MM.1S (cell line): ENCODE measurements around the gene RAB12.
"Not testable (repeated sequence)": the region's sequence is repeated elsewhere in the genome, so short reads cannot be mapped to it uniquely, and the experiment has no call there.

Experiments
- DNase-seq: peaks from one replicate; pipeline ENCODE4 v3.0.0-alpha.2; 2015
- H2AFZ ChIP-seq: fragments of 300-600 bp; sonication (generic); 2 replicates; pipeline ENCODE4 v1.6.0; 2016; ENCODE audit warnings: antibody characterized with exemption, low read length
- H3F3A ChIP-seq: fragments of 300-600 bp; sonication (generic); 2 replicates; pipeline ENCODE4 v1.6.1; 2016; ENCODE audit warnings: mild to moderate bottlenecking, antibody characterized with exemption, low read length, moderate library complexity, mixed read lengths; ENCODE audit not compliant: insufficient read depth
- H3K27ac ChIP-seq: fragments of 300-600 bp; sonication (generic); 2 replicates; pipeline ENCODE4 v1.5.1; 2016; ENCODE audit warnings: mild to moderate bottlenecking, low read length
- H3K27me3 ChIP-seq: fragments of 300-600 bp; sonication (generic); replicated peaks from 2 replicates; pipeline ENCODE4 v1.6.0; 2016; ENCODE audit warnings: low read length; ENCODE audit not compliant: insufficient read depth
- H3K36me3 ChIP-seq: fragments of 300-600 bp; sonication (generic); replicated peaks from 2 replicates; pipeline ENCODE4 v1.6.1; 2016; ENCODE audit warnings: mild to moderate bottlenecking, low read length, mixed read lengths; ENCODE audit not compliant: insufficient read depth
- H3K4me1 ChIP-seq: fragments of 300-600 bp; sonication (generic); 2 replicates; pipeline ENCODE4 v1.6.1; 2016; ENCODE audit warnings: low read length, mixed read lengths
- H3K4me2 ChIP-seq: fragments of 300-600 bp; sonication (generic); 2 replicates; pipeline ENCODE4 v1.6.0; 2016; ENCODE audit warnings: low read depth, low read length
- H3K4me3 ChIP-seq: fragments of 300-600 bp; sonication (generic); 2 replicates; pipeline ENCODE4 v1.5.1; 2016; ENCODE audit warnings: low read length, mixed read lengths
- H3K79me2 ChIP-seq: fragments of 300-600 bp; sonication (generic); 2 replicates; pipeline ENCODE4 v1.6.1; 2016; ENCODE audit warnings: mixed run types, low read length, mixed read lengths
- H3K9ac ChIP-seq: fragments of 300-600 bp; sonication (generic); 2 replicates; pipeline ENCODE4 v1.6.1; 2016; ENCODE audit warnings: low read length, mixed read lengths
- H3K9me2 ChIP-seq: fragments of 300-600 bp; sonication (generic); replicated peaks from 2 replicates; pipeline ENCODE4 v1.6.1; 2016; ENCODE audit warnings: mild to moderate bottlenecking, low read length, mixed read lengths; ENCODE audit not compliant: insufficient read depth
- H3K9me3 ChIP-seq: fragments of 300-600 bp; sonication (generic); replicated peaks from 2 replicates; pipeline ENCODE4 v1.6.1; 2016; ENCODE audit warnings: mild to moderate bottlenecking, low read length, mixed read lengths; ENCODE audit not compliant: insufficient read depth
- H4K20me1 ChIP-seq: fragments of 300-600 bp; sonication (generic); 2 replicates; pipeline ENCODE4 v1.6.1; 2016; ENCODE audit warnings: mild to moderate bottlenecking, low read length, moderate library complexity, mixed read lengths; ENCODE audit not compliant: insufficient read depth
- EZH2 ChIP-seq: fragments of 300-600 bp; sonication (generic); optimal IDR thresholded peaks from 2 replicates; pipeline ENCODE3; 2017; ENCODE audit warnings: low read depth, mild to moderate bottlenecking, antibody characterized with exemption, low read length, mixed read lengths
- EZH2phosphoT487 ChIP-seq: fragments of 300-600 bp; sonication (generic); IDR thresholded peaks from 2 replicates; pipeline ENCODE4 v1.6.1; 2018; ENCODE audit warnings: antibody characterized with exemption, low read length
- TF ChIP-seq, protein P1 (sequence below): fragments of 300-600 bp; sonication (generic); IDR thresholded peaks from 2 replicates; pipeline ENCODE4 v1.5.1; 2016; ENCODE audit warnings: antibody characterized with exemption, low read length, mixed read lengths

The RAB12 gene

DNA sequence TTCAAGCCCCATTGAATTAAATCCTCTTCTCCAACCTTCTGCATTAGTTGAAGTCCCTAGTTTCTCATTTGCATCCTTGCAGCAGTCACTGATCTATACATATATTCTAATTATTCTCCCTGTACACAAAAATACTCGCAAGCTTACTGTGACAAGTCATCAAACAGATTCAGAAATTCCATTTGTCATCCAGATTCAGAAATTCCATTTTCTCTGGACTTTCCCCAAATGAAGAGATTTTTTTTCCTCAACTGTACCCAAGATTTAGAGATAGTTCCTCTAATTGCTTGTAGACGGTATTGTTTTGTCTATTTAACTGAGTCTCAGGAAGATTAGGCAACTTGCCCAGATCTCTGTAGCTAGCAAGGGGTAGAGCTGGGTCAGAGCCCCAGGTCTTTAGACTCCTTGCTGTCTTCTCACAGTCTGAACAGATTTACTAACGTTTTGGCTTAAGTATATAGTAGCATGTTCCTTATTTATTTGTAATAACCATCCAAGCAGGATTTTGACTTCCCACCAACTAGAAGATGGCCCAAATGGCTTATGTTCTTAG is 34.2 kb downstream of the RAB12 start:
- Histone ChIP-seq H3K27ac (no peak overlapping the region), H3K9me3 (no peaks in the 10 kb centered on the region), H4K20me1 (no peaks in the 10 kb centered on the region), H3K9me2 (no peaks in the 10 kb centered on the region), H3F3A (no peaks in the 10 kb centered on the region), H3K9ac (no peak overlapping the region), H3K27me3 (no peaks in the 10 kb centered on the region), H3K4me3 (no peak overlapping the region), H3K4me1 (no peaks in the 10 kb centered on the region), H2AFZ (no peak overlapping the region), H3K4me2 (no peak overlapping the region), H3K79me2 (no peaks in the 10 kb centered on the region), H3K36me3 (no peaks in the 10 kb centered on the region; the same call in 1 of the 2 replicates)
- TF ChIP-seq EZH2 (no peak), EZH2phosphoT487 (no peak)
- TF ChIP-seq, protein P1, sequence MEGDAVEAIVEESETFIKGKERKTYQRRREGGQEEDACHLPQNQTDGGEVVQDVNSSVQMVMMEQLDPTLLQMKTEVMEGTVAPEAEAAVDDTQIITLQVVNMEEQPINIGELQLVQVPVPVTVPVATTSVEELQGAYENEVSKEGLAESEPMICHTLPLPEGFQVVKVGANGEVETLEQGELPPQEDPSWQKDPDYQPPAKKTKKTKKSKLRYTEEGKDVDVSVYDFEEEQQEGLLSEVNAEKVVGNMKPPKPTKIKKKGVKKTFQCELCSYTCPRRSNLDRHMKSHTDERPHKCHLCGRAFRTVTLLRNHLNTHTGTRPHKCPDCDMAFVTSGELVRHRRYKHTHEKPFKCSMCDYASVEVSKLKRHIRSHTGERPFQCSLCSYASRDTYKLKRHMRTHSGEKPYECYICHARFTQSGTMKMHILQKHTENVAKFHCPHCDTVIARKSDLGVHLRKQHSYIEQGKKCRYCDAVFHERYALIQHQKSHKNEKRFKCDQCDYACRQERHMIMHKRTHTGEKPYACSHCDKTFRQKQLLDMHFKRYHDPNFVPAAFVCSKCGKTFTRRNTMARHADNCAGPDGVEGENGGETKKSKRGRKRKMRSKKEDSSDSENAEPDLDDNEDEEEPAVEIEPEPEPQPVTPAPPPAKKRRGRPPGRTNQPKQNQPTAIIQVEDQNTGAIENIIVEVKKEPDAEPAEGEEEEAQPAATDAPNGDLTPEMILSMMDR = no peak
- DNase-seq = no peak

DNA sequence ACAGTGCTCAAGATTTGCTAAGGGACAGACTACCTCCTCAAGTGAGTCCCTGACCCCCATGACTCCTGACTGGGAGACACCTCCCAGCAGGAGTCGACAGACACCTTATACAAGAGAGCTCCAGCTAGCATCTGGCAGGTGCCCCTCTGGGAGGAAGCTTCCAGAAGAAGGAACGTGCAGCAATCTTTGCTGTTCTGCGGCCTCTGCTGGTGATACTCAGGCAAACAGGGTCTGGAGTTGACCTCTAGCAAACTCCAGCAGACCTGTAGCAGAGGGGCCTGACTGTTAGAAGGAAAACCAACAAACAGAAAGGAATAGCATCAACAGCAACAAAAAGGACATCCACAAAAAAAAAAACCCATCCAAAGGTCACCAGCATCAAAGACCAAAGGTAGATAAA is 38.1 kb downstream of the RAB12 start:
- H3K9ac ChIP-seq, H3K36me3 ChIP-seq, H4K20me1 ChIP-seq, H3F3A ChIP-seq, H3K4me1 ChIP-seq, H3K4me3 ChIP-seq, H3K27me3 ChIP-seq, H2AFZ ChIP-seq, DNase-seq, H3K79me2 ChIP-seq, H3K9me2 ChIP-seq, H3K27ac ChIP-seq, H3K4me2 ChIP-seq, H3K9me3 ChIP-seq: not testable (repeated sequence)

DNA sequence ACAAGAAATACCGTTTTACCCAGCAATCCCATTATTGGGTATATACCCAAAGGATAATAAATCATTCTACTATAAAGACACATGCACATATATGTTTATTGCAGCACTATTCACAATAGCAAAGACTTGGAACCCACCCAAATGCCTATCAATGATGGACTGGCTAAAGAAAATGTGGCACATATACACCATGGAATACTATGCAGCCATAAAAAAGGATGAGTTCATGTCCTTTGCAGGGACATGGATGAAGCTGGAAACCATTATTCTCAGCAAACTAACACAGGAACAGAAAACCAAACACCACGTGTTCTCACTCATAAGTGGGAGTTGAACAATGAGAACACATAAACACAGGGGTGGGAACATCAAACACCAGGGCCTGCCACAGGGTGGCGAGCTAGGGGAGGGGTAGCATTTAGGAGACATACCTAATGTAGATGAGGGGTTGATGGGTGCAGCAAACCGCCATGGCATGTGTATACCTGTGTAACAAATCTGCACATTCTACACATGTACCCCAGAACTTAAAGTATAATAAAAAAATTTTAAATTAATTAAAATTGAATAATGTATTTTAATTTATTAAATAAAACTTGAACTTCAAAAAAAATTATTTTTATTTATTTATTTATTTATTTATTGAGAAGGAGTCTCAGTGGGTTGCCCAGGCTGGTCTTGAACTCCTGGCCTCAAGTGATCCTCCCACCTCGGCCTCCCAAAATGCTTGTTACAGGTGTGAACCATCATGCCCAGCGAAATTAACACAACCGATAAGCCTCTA is 42.4 kb downstream of the RAB12 start:
- not testable (repeated sequence) for H3K27me3 ChIP-seq, H3K4me2 ChIP-seq, H3K4me1 ChIP-seq, H3K9me3 ChIP-seq, H3K4me3 ChIP-seq, DNase-seq, H3K9me2 ChIP-seq, H2AFZ ChIP-seq, H4K20me1 ChIP-seq, H3K79me2 ChIP-seq, H3K36me3 ChIP-seq, H3K27ac ChIP-seq, H3K9ac ChIP-seq, H3F3A ChIP-seq

DNA sequence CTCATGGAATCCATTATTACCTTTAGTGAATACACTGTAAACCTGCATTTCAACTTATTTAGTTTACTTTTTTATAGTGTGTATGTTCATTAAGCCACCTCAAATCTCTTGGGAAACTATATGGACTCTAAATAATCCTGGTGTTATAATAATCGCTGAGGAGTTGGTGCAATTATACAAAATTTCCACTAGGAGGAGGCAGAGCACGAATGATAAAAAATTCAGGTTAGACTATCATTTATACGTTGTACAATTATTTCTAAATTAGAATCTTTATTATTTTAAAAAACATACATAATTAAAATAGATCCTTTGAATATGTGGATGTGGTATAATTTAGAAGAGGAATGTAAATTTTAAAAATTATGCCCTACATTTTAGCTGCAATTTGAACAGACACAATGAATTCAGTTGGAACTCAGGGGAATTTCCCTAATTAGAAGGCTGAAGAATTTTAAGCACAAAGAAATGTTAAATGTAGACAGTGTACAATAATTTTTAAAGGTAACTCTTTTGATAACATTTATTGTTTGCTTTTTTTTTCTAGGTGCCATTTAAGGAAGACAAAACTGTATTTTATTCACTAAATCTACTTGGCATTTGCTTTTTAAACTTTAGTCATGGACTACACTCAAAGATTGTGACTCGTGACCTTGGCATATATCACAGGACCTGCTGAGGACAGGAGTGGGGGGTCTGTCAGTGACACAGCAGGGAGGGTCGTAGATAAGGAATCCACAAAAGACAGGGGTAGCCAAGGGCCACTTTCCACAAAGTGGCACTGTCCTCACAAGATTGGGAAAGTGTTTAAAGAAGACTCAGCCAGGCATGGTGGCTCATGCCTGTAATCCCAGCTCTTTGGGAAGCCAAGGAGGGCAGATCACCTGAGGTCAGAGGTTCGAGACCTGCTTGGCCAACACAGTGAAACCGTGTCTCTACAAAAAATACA is 45.5 kb downstream of the RAB12 start:
- Histone ChIP-seq H2AFZ (no peak overlapping the region), H3K9me2 (no peaks in the 10 kb centered on the region), H3K79me2 (no peaks in the 10 kb centered on the region), H3K9me3 (no peaks in the 10 kb centered on the region), H3K36me3 (no peaks in the 10 kb centered on the region), H3K4me3 (no peak overlapping the region), H3K4me1 (no peaks in the 10 kb centered on the region), H3K27me3 (no peaks in the 10 kb centered on the region), H4K20me1 (no peaks in the 10 kb centered on the region), H3K4me2 (no peak overlapping the region), H3K27ac (no peak overlapping the region), H3F3A (no peaks in the 10 kb centered on the region), H3K9ac (no peak overlapping the region)
- TF ChIP-seq EZH2 = no peak
- TF ChIP-seq, protein P1 = peak; percentile 53
- TF ChIP-seq EZH2phosphoT487 = no peak
- DNase-seq = peak; percentile 37
